Naive thymus-derived CD8-positive, alpha-beta T cell (primary cell): Measurements from ENCODE around the gene LDLRAD4. TPM values are rescaled to one million over a fixed set of nuclear protein-coding genes. Genes with fewer than 3 reads are reported as not detected.
A peak's percentile ranks its signal among the peaks of the same experiment; 100 is the strongest.

Experiments used
- ATAC-seq, 2 donors: fragments of 150-1000 bp; cut with Tn5 transposase in 1 of 2; sonication (Bioruptor Pico), chemical (Tn5 transposase) in 1 of 2; 1 replicate in 1 of 2; 2 replicates in 1 of 2; pipeline ENCODE4 v1.10.0; 2021; ENCODE audit warnings: mild to moderate bottlenecking in 2 of 2, moderate library complexity in 2 of 2
- POLR2A ChIA-PET: fragments of 350-600 bp; sonication (Branson Sonifier 250); formaldehyde crosslinking; loops from one replicate; lab custom pipeline; 2021; ENCODE audit warnings: antibody characterized with exemption; lab: Charles Lee
- DNase-seq, 10 donors: peaks; one replicate each; pipeline versions ENCODE4 v3.0.0 to v3.0.0-alpha.2; 2020 to 2022
- H3K27ac Mint-ChIP-seq, 10 donors: one replicate each; pipeline ENCODE4 v1.8.0; 2020 to 2022; ENCODE audit warnings: mild to moderate bottlenecking in 10 of 10, mixed read lengths in 10 of 10, moderate library complexity in 4 of 10, inconsistent platforms in 1 of 10
- H3K27me3 Mint-ChIP-seq, 5 donors: one replicate each; pipeline ENCODE4 v1.8.0; 2021 to 2022; ENCODE audit warnings: mixed read lengths in 5 of 5
- H3K36me3 Mint-ChIP-seq, 3 donors: one replicate each; pipeline ENCODE4 v1.8.0; 2020 to 2022; ENCODE audit warnings: mixed read lengths in 3 of 3, mild to moderate bottlenecking in 2 of 3, inconsistent platforms in 1 of 3
- H3K4me1 Mint-ChIP-seq, 4 donors: one replicate each; pipeline ENCODE4 v1.8.0; 2021 to 2022; ENCODE audit warnings: mixed read lengths in 4 of 4
- H3K4me3 Mint-ChIP-seq, 10 donors: one replicate each; pipeline ENCODE4 v1.8.0; 2020 to 2022; ENCODE audit warnings: mild to moderate bottlenecking in 10 of 10, mixed read lengths in 10 of 10, moderate library complexity in 6 of 10, inconsistent platforms in 1 of 10
- H3K9me3 Mint-ChIP-seq, 9 donors: one replicate each; pipeline ENCODE4 v1.8.0; 2020 to 2022; ENCODE audit warnings: mixed read lengths in 9 of 9, mild to moderate bottlenecking in 3 of 9, inconsistent platforms in 1 of 9, moderate library complexity in 1 of 9
- polyA plus RNA-seq, 3 donors: library from polyadenylated mRNA; unstranded; fragments of 300-500 nt; fragmentation: Illumina TruSeq; gene quantifications; one replicate each; pipeline ENCODE4 v1.2.3, GENCODE V29; 2021
- total RNA-seq, 8 experiments: library from RNA in 2 of 8; stranded (reverse) in 2 of 8; gene quantifications; one replicate each; pipeline ENCODE4 v1.2.3 and lab custom pipeline; 2021 to 2026

LDLRAD4 gene
- total and polyA plus RNA-seq, 5 experiments from 2014 or later = 11.4 to 56.8 (median 17.6) TPM

- Mint-ChIP-seq H3K4me1 (peaks cover 26 to 74% (median 68%) of the 10 kb centered on the region in 4 donors), H3K36me3 (peaks cover 2 to 7% (median 4%) of the 10 kb centered on the region in 3 donors), H3K4me3 (peak overlapping the region in 2 of 10 donors; percentile 38 to 85), H3K27me3 (no peaks in the 10 kb centered on the region), H3K9me3 (peaks cover 0 to 3% (median 2%) of the 10 kb centered on the region in 9 donors), H3K27ac (peak overlapping the region in 9 of 10 donors; percentile 11 to 94 (median 87))
- POLR2A ChIA-PET = no interaction called here
- no peak for ATAC-seq
- no peak for DNase-seq
These were observed 242.9 kb downstream of the LDLRAD4 start for GRCh38 chr18:13461469-13461868.

GRCh38 chr18:13461936-13462335 lies 243.4 kb downstream of the LDLRAD4 start:
- ATAC-seq (no peak), DNase-seq (no peak)
- Mint-ChIP-seq H3K4me3 (peak overlapping the region in 2 of 10 donors; percentile 26 to 36), H3K27me3 (no peaks in the 10 kb centered on the region), H3K9me3 (peaks cover 0 to 7% (median 4%) of the 10 kb centered on the region in 9 donors), H3K36me3 (peaks cover 7 to 12% (median 7%) of the 10 kb centered on the region in 3 donors), H3K27ac (peak overlapping the region in 9 of 10 donors; percentile 65 to 94 (median 75)), H3K4me1 (peaks cover 25 to 74% (median 69%) of the 10 kb centered on the region in 4 donors)
- POLR2A ChIA-PET = interaction anchor here (0.7 kb wide), 1 partner anchor 183 kb away, joined by 3 read pairs; no protein-coding TSS in a partner anchor

- Mint-ChIP-seq H3K4me1 (peaks cover 25 to 76% (median 68%) of the 10 kb centered on the region in 4 donors), H3K27me3 (no peaks in the 10 kb centered on the region), H3K36me3 (peaks cover 7 to 19% (median 14%) of the 10 kb centered on the region in 3 donors), H3K9me3 (peaks cover 0 to 14% (median 7%) of the 10 kb centered on the region in 9 donors), H3K27ac (peak overlapping the region; percentile 18 to 98 (median 90)), H3K4me3 (peak overlapping the region in 4 of 10 donors; percentile 9 to 36 (median 24))
- POLR2A ChIA-PET = interaction anchor here (0.7 to 1.7 kb wide), 3 partner anchors 77 to 247 kb away, joined by 3 to 5 read pairs (median 3); no protein-coding TSS in a partner anchor
- DNase-seq (no peak), ATAC-seq (no peak)
These were observed 244.1 kb downstream of the LDLRAD4 start for GRCh38 chr18:13462686-13463085.

DNA sequence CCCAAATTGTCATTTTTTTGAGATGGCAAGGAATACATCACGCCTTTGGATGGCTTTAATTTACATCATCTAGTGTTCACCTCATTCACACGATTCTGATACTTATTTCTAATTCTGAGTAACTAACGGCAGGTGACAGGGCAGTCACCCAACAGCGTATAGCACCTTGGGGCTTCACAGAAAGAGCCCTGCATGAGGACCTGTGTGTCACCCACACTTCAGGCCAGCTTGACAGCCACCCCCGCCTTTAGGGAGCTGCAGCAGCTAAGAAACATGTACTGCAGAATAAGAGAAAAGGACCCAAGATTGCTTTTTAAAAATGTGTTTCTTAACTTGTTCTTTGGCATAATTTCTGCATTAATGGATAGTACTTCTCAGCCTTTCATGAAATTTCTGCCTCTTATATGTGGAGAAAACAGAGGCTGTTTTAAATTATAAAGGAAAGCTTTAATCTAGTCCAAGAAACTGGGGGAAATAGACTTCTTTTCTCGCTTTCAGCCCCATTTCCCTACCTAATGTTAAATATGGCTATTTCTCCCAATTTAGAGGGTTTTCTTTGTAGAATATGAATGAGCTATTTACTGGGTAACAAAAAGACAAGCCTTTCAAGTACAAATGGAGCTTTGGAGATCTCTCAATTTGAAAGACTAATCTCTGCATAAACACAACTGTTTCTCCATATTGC lies 245.1 kb downstream of the LDLRAD4 start:
- ATAC-seq (no peak), DNase-seq (no peak)
- Mint-ChIP-seq H3K9me3 (peaks cover 0 to 19% (median 9%) of the 10 kb centered on the region in 9 donors), H3K27ac (peak overlapping the region; percentile 90 to 99 (median 95)), H3K4me3 (peak overlapping the region in 9 of 10 donors; percentile 33 to 99 (median 90)), H3K36me3 (peaks cover 5 to 20% (median 17%) of the 10 kb centered on the region in 3 donors), H3K27me3 (no peaks in the 10 kb centered on the region), H3K4me1 (peaks cover 27 to 72% (median 65%) of the 10 kb centered on the region in 4 donors)
- POLR2A ChIA-PET = interaction anchor here (0.8 to 1.7 kb wide), 3 partner anchors 25 to 248 kb away, joined by 3 to 5 read pairs (median 5); no protein-coding TSS in a partner anchor

GRCh38 chr18:13464432-13465123 lies 246.0 kb downstream of the LDLRAD4 start:
- no peaks in the 10 kb centered on the region for H3K27me3 Mint-ChIP-seq
- DNase-seq = peak; percentile 50 to 80 (median 64)
- peak; percentile 92 to 93 for ATAC-seq
- POLR2A ChIA-PET = interaction anchor here (0.5 to 1.7 kb wide), 6 partner anchors 11 to 248 kb away, joined by 3 to 5 read pairs (median 4); no protein-coding TSS in a partner anchor
- peaks cover 5 to 23% (median 17%) of the 10 kb centered on the region in 3 donors for H3K36me3 Mint-ChIP-seq
- H3K4me3 Mint-ChIP-seq = peak overlapping the region; percentile 82 to 99 (median 94)
- H3K27ac Mint-ChIP-seq = peak overlapping the region; percentile 90 to 99 (median 96)
- peaks cover 0 to 19% (median 9%) of the 10 kb centered on the region in 9 donors for H3K9me3 Mint-ChIP-seq
- peaks cover 28 to 77% (median 71%) of the 10 kb centered on the region in 4 donors for H3K4me1 Mint-ChIP-seq

- H3K27me3 Mint-ChIP-seq = no peaks in the 10 kb centered on the region
- no peak for ATAC-seq
- no peak for DNase-seq
- peaks cover 5 to 24% (median 17%) of the 10 kb centered on the region in 3 donors for H3K36me3 Mint-ChIP-seq
- H3K9me3 Mint-ChIP-seq = peaks cover 0 to 19% (median 9%) of the 10 kb centered on the region in 9 donors
- peak overlapping the region; percentile 82 to 99 (median 94) for H3K4me3 Mint-ChIP-seq
- peaks cover 29 to 81% (median 73%) of the 10 kb centered on the region in 4 donors for H3K4me1 Mint-ChIP-seq
- H3K27ac Mint-ChIP-seq = peak overlapping the region; percentile 90 to 99 (median 96)
- POLR2A ChIA-PET = interaction anchor here (0.5 to 1.1 kb wide), 3 partner anchors 10 to 30 kb away, joined by 3 to 4 read pairs (median 3); no protein-coding TSS in a partner anchor
These were observed 246.5 kb downstream of the LDLRAD4 start for GRCh38 chr18:13465124-13465446.

- DNase-seq = no peak
- POLR2A ChIA-PET = interaction anchor here (0.5 to 1.1 kb wide), 4 partner anchors 10 to 172 kb away, joined by 3 to 4 read pairs (median 3); no protein-coding TSS in a partner anchor
- H3K27ac Mint-ChIP-seq = peak overlapping the region; percentile 90 to 99 (median 96)
- H3K4me3 Mint-ChIP-seq = peak overlapping the region; percentile 82 to 99 (median 94)
- peaks cover 31 to 85% (median 75%) of the 10 kb centered on the region in 4 donors for H3K4me1 Mint-ChIP-seq
- H3K9me3 Mint-ChIP-seq = peaks cover 0 to 19% (median 9%) of the 10 kb centered on the region in 9 donors
- no peaks in the 10 kb centered on the region for H3K27me3 Mint-ChIP-seq
- H3K36me3 Mint-ChIP-seq = peaks cover 5 to 24% (median 17%) of the 10 kb centered on the region in 3 donors
- ATAC-seq = no peak
These were observed 246.9 kb downstream of the LDLRAD4 start for GRCh38 chr18:13465476-13465875.

GRCh38 chr18:13470516-13471197 lies 252.1 kb downstream of the LDLRAD4 start:
- POLR2A ChIA-PET = no interaction called here
- H3K27me3 Mint-ChIP-seq = no peaks in the 10 kb centered on the region
- ATAC-seq (peak; percentile 6 to 9), DNase-seq (no peak)
- peaks cover 19 to 50% (median 30%) of the 10 kb centered on the region in 3 donors for H3K36me3 Mint-ChIP-seq
- H3K27ac Mint-ChIP-seq = peak overlapping the region; percentile 5 to 94 (median 82)
- H3K4me3 Mint-ChIP-seq = peak overlapping the region in 5 of 10 donors; percentile 37 to 76 (median 58)
- H3K4me1 Mint-ChIP-seq = peaks cover 44 to 77% (median 61%) of the 10 kb centered on the region in 4 donors
- peaks cover 0 to 19% (median 9%) of the 10 kb centered on the region in 9 donors for H3K9me3 Mint-ChIP-seq

- H3K9me3 Mint-ChIP-seq = peaks cover 0 to 18% (median 9%) of the 10 kb centered on the region in 9 donors
- H3K4me1 Mint-ChIP-seq = peaks cover 42 to 76% (median 60%) of the 10 kb centered on the region in 4 donors
- POLR2A ChIA-PET = no interaction called here
- H3K4me3 Mint-ChIP-seq = peak overlapping the region in 8 of 10 donors; percentile 8 to 76 (median 56)
- peaks cover 21 to 54% (median 31%) of the 10 kb centered on the region in 3 donors for H3K36me3 Mint-ChIP-seq
- DNase-seq (no peak), ATAC-seq (peak; percentile 11 to 29)
- H3K27me3 Mint-ChIP-seq = no peaks in the 10 kb centered on the region
- peak overlapping the region; percentile 69 to 94 (median 83) for H3K27ac Mint-ChIP-seq
These were observed 252.8 kb downstream of the LDLRAD4 start for GRCh38 chr18:13471198-13471845.

DNA sequence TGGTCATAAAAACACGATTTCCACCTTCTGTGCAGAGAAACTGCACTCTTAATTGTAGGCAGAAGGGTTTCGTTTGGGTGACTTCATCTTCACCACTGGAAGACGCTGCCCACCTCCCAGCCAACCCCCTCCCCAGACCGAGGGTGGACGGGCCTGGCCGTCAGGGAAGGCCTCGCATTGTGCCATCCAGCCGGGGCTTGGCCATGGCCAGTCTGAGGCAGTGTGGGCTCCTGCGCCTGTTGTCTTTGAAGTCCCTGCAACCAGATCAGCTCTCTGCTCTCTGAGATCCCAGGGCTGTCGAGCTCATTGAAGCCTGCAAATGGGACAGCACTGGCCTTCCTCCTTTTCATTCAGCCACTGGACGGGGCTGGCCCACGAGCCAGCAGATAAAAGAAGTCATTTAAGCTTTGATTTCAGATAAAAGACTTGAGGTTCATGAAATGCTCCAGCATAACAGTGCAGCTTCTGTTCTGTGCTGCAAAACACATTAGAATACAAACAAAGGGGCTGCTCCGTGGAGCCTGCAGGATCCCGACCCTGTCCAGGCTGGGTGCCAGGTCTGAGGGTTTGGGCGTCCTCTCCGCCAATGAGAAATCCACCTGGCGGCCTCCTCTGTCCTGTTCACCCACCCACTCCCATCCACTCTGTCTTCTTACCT lies 253.5 kb downstream of the LDLRAD4 start:
- POLR2A ChIA-PET = no interaction called here

GRCh38 chr18:13473751-13474150 lies 255.2 kb downstream of the LDLRAD4 start:
- Mint-ChIP-seq H3K36me3 (peaks cover 5 to 51% (median 40%) of the 10 kb centered on the region in 3 donors), H3K4me3 (no peak overlapping the region), H3K27ac (peak overlapping the region in 4 of 10 donors; percentile 32 to 46 (median 40)), H3K27me3 (no peaks in the 10 kb centered on the region), H3K4me1 (peaks cover 35 to 62% (median 52%) of the 10 kb centered on the region in 4 donors), H3K9me3 (peaks cover 0 to 3% (median 0%) of the 10 kb centered on the region in 9 donors)
- POLR2A ChIA-PET = no interaction called here
- DNase-seq (no peak), ATAC-seq (no peak)

More for the DNA sequence above, 253.5 kb downstream of the LDLRAD4 start:
- no peaks in the 10 kb centered on the region for H3K27me3 Mint-ChIP-seq
- DNase-seq = no peak
- peaks cover 39 to 68% (median 52%) of the 10 kb centered on the region in 4 donors for H3K4me1 Mint-ChIP-seq
- H3K27ac Mint-ChIP-seq = peak overlapping the region; percentile 63 to 94 (median 82)
- ATAC-seq = peak in 1 of 2 donors; percentile 30
- H3K36me3 Mint-ChIP-seq = peaks cover 14 to 51% (median 34%) of the 10 kb centered on the region in 3 donors
- H3K9me3 Mint-ChIP-seq = peaks cover 0 to 10% (median 4%) of the 10 kb centered on the region in 9 donors
- H3K4me3 Mint-ChIP-seq = peak overlapping the region in 9 of 10 donors; percentile 23 to 76 (median 58)
